AG20443 (cell line): ENCODE results near the gene KIAA1217.
"Not testable (repeated sequence)": the region's sequence is repeated elsewhere in the genome, so short reads cannot be mapped to it uniquely, and the experiment has no call there.

Experiments used
- DNase-seq: peaks from one replicate; pipeline ENCODE4 v3.0.0; 2012; ENCODE audit warnings: low spot score, mixed read lengths

KIAA1217 gene

DNA sequence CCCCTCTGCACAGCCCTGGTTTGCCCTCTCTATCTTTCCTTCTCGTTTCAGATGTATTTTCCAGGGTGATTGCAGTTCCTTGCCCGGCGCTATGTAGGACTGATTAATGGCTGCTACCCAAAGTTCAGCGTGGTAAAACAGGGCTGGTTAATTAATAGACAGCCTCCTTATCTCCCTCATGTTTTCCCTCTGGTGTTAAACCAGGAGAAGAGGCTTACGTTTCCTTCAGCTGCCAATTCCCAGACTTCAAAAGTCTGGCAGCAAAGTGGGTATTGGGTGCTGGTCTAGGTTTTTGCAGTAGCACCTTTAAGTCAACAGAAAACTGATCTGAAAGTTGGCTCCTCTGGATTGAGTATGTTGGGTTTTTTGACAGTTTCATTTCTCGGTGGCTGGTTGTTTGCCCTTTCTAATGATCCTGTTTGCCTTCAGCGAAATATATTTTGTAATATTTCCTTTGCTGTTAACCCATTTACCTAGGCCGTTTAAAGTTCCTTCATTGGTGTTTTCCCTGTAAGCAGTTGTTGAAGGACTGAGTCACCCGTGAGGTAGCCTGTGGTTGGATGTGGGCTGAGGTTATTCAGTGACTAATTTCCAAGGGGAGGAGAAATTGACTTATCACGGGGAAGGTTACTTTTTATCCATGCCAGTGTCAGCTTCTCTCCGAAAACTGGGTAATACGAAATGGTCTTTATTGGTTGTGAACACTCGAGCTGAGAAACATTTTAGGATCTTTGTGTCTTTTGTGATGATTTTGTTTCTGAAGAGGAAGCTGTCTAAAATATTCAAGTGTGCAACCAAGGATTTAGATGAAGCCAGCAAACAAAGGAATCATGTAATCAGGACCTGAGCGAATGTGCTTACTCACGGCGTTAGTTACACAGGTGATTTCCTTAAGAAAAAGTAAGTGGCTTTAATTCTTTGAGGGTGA is 257.2 kb downstream of the KIAA1217 start:
- DNase-seq, result peak; percentile 78

GRCh38 chr10:24467136-24467535 is 258.2 kb downstream of the KIAA1217 start:
- DNase-seq, result no peak

DNA sequence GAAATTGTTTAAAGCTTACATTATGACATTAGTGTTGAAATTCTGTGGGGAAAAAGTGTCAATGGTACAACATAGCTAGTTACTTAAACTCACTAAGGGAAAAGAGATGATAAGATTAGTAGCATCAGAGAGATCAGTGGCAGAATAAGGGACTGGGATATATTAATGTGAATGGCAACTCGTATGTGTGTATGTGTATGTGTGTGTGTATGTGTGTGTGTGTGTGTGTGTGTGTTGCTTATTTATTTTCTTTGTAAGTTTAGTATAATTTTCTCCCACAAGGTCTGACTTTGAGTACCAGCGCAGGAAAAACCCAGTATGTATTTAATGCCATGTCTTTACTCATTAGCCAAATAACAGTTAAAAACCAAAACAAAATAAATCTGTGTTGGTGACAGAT is 258.7 kb downstream of the KIAA1217 start:
- DNase-seq, result no peak

- DNase-seq, result peak; percentile 32
Measured at GRCh38 chr10:24468281-24468751, 259.4 kb downstream of the KIAA1217 start.

- DNase-seq, result no peak
Measured at GRCh38 chr10:24469993-24470392, 261.1 kb downstream of the KIAA1217 start.

- no peak for DNase-seq
Measured at GRCh38 chr10:24475598-24475997, 266.7 kb downstream of the KIAA1217 start.

DNA sequence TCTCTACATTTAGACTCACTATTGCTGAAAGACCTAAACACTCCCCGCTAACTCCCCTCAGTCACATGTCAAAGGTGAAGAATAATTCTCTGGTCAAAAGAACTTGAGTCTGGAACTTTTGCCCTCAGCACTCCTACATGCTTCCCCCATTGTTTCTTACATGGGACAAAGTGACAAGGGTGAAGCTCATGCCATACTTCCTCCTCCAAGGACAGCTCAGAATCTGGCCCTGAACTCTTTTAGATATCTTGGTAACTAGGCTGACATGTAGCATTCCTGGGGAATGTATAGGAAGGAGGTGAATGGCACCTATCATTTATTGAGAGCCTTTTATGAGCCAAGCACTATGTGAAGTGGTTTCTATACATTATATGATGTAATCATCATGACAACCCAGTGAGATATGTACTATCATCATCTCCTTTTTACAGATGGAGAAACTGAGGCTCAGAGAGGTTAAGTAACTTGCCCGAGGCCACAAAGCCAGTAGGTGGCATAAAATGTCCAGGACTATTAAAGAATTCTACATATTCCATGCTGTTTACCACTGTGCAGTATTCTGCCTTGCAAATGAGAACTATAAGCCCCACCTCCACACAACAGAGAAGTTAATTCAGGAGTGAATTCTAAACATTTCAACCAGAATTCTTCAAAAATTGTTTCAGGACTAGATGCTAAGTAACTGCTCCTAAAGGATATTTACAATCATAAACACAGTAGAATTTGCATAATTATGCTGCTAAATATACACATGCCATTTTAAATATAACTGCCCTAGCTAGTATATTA is 268.2 kb downstream of the KIAA1217 start:
- no peak for DNase-seq

DNA sequence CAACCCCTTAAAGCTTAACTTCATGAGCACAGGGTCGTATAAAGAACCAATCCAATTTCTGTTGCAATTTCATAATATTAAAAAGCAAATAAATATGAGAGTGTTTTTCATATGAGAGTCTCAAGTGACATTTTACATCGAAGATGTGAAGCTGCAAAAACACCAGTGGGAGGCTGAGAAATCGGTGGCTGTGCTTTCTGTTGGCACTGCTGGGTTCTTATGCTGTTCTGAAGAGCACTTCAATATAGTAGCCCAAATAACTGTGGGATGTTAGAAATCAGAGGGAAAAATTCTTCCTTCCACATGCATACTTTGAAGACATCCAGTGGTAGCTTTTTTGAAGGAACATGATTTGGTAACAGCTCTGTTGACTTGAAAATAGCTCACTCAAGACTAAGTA is 269.0 kb downstream of the KIAA1217 start:
- no peak for DNase-seq

DNA sequence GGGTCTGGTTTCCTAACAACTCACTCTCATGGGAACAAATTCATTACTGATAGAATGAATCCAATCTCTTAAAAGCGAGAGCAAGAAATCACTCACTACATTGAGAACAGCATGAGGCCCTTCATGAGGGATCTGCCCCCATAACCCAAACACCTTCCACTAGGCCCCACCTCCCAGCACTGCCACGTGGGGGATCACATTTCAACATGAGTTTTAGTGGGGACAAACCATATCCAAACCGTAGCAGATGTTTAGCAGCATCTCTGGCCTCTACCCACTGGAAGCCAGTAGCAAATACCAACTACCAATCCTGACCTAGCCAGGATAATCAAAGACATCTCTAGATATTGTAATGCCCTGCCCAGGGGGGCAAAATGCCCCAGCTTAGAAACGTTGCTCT is 270.9 kb downstream of the KIAA1217 start:
- no peak for DNase-seq

- DNase-seq, result no peak
Measured at GRCh38 chr10:24480447-24480846, 271.5 kb downstream of the KIAA1217 start.

DNA sequence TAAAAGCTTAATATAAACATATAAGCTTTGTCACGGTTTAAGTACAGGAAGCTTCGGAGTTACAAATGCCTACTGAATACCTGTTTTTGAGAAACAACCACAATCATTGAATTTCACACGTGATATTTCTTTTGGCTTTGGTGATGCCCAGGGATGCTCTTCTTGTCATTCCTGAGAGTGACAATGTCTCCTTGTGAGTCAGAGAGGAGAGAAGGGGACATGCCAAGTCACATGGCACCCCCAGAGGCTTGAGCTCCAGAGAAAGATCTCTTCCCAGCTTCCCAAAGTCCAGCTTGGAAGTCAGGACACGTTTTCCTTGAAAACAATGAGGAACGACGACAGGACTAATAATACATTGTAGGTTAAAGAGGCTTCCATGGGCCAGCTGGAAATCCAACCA is 272.3 kb downstream of the KIAA1217 start:
- DNase-seq, result no peak

- DNase-seq, result not testable (repeated sequence)
Measured at GRCh38 chr10:24482713-24483112, 273.8 kb downstream of the KIAA1217 start.

- peak; percentile 81 for DNase-seq
Measured at GRCh38 chr10:24483701-24484100, 274.8 kb downstream of the KIAA1217 start.

- no peak for DNase-seq
Measured at GRCh38 chr10:24484771-24485170, 275.8 kb downstream of the KIAA1217 start.

DNA sequence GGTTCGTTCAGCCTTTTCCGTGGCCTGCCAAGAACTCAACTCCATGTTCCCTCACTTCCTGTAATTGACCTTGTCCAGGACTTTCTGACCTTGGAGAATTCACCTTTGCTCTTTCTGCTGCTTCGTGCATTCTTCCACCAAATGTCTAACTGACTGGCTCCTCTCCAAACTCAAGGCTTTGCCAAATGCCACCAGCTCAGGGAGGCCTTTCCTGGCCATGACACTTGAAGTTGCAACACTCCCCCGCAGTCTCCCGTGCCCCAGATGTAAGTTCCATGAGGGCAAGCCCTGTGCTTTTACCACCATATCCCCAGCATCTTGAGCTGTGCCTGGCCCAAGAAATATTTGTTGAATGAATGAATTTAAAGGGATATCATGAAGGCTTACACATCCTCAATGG is 276.4 kb downstream of the KIAA1217 start:
- no peak for DNase-seq

DNA sequence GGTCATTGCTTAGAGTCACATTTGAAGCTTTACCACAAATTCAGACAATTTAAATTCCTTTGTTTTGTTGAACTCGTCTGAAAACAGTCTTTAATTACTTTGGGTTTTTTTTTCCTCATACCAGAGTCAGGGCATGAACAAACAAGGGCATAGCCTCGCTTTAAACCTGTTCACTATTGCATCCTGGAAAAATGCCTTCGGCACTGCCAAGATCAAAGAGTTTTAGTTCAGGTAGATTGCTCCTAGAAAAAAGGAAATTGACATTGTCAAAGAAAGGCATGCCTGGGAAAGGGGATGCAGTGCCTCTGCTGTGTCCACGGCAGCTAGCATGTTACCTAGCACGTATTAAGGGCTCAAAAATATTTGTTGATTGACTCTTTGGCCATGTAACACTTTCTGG is 279.7 kb downstream of the KIAA1217 start:
- DNase-seq, result no peak

GRCh38 chr10:24493165-24493564 is 284.2 kb downstream of the KIAA1217 start:
- no peak for DNase-seq

DNA sequence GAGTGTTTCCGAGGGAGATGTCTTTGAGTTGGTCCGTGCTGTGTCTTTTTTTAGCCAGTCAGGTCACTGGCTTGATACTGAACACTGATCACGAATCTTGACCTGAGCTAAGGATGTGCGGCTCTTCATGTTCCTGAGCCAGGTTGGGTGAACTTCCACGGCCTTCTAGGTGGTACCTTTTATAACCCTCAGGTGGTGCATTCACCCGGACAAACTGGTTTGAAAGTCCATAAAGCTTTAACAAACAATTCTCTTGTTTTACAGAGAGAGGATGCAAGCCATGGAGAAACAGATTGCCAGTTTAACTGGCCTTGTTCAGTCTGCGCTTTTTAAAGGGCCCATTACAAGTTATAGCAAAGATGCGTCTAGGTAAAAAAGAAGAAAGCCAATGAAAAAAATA is 285.3 kb downstream of the KIAA1217 start:
- DNase-seq, result no peak

- DNase-seq, result no peak
Measured at GRCh38 chr10:24494777-24495176, 285.8 kb downstream of the KIAA1217 start.

DNA sequence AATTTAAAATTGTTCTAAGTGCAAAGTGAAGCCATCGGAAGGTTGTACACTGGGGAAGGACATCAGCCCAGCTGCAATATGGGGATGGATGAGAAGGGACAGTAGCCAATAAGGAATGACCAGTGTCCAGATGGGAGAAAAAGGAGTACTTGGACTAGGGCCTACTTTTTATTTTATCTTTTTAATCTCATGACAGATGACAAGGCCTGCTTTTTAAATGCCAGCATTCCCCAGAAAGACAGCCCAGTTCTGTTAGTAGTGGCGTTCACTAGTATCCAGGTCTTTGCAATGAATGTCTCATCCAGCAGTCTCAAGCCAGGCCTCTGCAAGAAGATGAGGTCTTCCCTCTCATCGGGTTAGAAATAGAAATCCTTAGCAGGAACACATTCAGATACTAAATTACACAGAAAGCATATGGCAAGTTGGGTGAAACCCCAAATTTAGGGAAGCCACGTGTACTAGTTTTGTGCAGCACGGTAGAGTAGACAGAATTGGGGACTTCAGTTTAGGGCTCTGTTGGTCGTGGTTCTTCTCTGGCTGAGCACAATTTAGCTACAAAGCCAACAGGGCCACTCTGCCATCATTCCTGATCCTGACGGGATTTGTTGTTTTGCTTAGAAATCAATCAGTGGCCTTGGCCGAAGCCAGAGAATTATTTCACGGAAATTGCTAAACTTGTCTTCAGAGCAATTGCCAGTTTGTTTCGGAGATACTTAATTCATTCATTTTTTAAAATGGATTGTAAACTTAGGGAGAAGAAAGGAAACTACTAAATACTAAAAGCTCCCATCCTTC is 286.9 kb downstream of the KIAA1217 start:
- no peak for DNase-seq

- no peak for DNase-seq
Measured at GRCh38 chr10:24496906-24497305, 288.0 kb downstream of the KIAA1217 start.

GRCh38 chr10:24501056-24501711 is 292.2 kb downstream of the KIAA1217 start:
- DNase-seq, result no peak
